Activated CD4-positive, CD25-positive, alpha-beta regulatory T cell (primary cell): ENCODE results near the gene LRSAM1.
"Not testable (repeated sequence)": the region's sequence is repeated elsewhere in the genome, so short reads cannot be mapped to it uniquely, and the experiment has no call there.

Source experiments
- DNase-seq, 4 experiments: peaks; one replicate each; lab custom pipeline; 2025; lab: John Stamatoyannopoulos, UW

LRSAM1 gene

DNA sequence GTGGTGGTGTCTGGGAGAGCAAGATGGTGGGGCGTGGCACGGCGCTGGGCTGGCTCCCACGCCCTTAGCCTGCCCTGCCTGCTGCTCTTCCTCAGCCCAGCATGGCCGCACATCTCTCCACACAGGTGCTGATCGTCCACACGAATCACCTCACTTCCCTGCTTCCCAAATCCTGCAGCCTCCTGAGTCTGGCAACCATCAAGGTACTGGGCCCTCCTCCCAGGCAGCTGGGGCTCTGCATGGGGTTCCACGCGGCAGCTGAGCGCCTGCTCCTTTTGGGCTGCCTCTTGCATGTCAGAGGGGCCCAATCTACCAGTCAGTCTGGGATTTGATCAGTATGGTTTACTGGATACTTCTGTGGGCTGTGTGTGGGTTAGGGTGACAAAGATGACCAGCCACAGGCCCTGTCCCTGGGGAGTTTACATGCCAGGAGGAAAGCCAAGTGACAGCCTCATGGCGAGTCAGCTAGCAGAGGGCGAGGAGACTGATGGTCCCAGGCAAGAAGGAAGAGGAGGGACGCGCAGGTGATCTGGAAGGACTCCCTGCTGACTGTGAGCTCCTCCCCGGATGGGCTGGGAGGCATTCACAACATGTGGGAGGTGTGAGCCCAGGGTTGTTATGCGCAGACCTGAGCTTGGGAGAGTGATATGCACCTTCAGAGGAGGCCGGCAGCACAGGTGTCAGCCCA is 6.0 kb downstream of the LRSAM1 start:
- no peak for DNase-seq

DNA sequence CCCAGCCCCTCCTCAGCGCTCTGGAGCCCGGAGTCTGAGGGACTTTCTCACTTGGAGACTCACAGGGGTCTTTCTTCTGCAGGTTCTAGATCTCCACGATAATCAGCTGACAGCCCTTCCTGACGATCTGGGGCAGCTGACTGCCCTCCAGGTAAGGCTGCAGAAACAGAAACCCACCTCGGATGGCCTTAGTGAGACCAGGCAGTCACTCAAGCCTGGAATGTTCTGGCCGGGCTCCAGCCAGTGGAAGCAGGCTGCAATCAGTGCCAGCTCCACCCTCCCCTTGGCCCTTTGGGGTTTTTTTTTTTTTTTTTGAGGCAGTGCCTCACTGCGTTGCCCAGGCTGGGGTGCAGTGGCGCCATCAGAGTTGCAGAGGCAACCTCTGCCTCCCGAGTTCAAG is 7.6 kb downstream of the LRSAM1 start:
- no peak for DNase-seq

DNA sequence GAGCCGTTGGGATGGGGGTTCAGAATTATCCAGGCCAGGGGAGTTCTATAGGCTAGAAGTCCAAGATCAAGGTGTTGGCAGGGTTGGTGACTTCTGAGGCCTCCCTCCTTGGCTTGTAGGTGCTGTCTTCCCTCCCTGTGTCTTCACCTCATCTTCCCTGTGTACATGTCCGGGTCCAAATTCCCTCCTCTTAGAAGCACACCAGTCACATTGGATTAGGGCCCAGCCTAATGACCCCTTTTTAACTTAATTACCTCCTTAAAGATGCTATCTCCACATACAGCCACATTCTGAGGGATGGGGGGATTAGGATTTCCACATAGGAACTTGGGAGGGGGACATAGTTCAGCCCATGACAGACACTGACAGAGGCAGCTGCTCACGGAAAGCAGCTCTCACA is 12.1 kb downstream of the LRSAM1 start:
- DNase-seq, result no peak

- no peak for DNase-seq
These were observed 12.6 kb downstream of the LRSAM1 start for GRCh38 chr9:127463911-127464310.

GRCh38 chr9:127466407-127466917 is 15.2 kb downstream of the LRSAM1 start:
- DNase-seq, result not testable (repeated sequence)

DNA sequence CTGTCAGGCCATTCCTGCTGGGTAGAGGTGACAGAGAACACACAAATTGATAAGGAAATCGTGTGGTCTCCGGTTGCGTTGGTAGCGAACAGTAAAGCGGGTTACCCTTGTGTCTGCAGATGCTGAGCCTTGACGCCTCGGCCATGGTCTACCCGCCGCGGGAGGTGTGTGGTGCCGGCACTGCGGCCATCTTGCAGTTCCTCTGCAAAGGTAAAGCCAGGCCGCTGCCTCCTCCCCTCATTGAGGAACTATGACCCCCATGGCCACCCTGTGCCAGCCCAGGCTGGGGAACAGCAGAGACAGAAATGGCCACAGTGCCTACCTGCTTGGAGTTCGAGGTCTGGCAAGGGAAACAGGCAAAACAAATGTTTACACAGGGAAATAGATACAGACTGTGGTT is 16.3 kb downstream of the LRSAM1 start:
- no peak for DNase-seq

DNA sequence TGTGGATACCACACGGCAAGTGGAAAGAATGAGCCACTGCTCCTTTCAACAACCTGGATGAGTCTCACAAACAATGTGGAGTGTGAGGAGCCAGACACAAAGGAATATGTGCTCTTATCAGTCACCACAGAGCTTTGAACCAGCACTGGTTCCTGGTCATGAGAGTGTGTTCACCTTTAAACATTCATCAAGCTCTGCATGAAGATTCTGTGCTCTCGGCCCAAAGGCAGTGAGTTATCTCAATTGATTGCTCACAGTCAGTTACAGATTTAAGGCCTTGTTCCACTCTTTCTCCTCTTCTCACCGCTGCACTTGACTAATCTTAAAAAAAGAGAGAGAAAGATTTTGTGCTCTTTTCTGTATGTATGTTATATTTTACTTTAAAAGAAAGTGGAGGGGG is 19.4 kb downstream of the LRSAM1 start:
- no peak for DNase-seq

DNA sequence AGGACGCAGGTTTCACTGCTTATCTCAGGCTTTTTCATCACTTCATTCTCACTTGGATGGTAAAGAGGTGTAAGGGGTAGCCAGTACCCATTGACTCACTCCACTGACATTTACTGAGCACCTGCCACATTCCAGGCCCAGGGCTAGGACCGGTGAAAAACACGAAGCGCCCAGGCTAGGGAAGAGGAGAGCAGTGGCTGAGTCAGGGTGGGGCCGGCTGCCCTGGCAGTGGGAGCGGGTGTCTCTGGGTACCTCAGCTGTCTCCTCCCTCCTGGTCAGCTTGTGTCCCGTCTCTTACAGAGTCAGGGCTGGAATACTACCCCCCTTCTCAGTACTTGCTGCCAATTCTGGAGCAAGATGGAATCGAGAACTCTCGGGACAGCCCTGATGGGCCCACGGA is 22.2 kb downstream of the LRSAM1 start:
- no peak for DNase-seq

DNA sequence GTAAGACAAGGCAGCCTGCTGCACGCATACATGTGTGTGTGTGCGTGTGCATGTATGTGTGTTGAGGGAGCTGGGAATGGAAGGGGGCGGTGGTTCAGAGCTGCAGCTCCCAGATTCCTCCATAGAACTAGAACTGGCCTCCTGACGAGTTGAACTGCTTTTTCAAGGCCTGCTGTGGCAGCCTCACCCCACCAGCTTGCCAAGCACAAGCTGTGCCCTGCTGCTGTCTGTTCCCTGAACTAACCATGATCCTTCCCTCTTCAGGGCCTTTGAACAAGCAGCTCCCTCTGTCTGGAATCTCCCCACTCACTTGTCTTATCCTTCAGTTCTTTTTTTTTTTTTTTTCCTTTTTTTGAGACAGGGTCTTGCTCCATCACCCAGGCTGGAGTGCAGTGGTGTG is 22.6 kb downstream of the LRSAM1 start:
- no peak for DNase-seq

- DNase-seq, result no peak
These were observed 23.3 kb downstream of the LRSAM1 start for GRCh38 chr9:127474592-127474991.

DNA sequence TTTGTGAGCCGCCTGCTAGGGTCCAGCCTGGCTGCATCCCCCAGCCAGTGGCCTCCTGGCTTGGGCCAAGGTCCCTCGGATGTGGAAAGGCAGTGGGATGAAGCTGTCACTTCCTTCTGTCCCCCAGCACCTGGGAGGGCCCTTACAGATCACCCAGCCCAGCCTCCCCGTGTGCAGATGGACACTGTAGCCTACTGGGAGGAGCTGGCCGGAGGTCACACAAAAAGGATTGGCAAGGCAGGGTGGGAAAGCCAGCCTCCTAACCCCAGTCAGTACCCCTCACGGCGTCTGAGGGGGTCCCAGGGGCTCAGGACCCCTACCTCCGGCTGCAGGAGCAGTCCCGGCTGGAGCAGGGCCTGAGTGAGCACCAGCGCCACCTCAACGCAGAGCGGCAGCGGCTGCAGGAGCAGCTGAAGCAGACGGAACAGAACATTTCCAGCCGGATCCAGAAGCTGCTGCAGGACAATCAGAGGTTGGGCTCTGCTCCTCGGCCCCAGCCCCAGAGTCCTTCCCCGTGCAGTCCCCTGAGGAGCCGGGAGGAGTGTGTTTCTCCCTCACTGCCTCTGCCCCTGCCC is 28.3 kb downstream of the LRSAM1 start:
- DNase-seq, result no peak

- no peak for DNase-seq
These were observed 31.4 kb downstream of the LRSAM1 start for GRCh38 chr9:127482662-127483061.

DNA sequence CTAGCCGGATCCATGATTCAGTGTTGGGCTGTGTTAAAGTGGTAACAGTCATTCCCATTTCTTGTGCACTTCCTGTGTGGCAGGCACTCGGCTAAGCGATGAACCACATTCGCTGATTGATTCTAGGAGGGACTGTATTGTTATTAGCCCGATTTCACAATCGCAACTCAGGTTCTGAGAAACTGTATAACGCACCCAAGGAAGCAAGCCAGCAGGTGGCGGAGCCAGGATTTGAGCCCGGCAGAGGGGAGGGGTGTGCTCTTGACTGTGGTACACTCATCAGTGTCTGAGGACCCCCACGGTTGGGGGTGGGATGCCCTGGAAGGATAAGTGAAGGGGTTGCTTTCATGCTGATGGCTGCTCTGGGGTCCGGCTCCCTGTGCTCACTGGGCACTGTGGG is 34.7 kb downstream of the LRSAM1 start:
- DNase-seq, result no peak

- DNase-seq, result no peak
These were observed 37.6 kb downstream of the LRSAM1 start for GRCh38 chr9:127488946-127489345.

GRCh38 chr9:127489471-127490115 is 38.3 kb downstream of the LRSAM1 start:
- DNase-seq, result no peak

DNA sequence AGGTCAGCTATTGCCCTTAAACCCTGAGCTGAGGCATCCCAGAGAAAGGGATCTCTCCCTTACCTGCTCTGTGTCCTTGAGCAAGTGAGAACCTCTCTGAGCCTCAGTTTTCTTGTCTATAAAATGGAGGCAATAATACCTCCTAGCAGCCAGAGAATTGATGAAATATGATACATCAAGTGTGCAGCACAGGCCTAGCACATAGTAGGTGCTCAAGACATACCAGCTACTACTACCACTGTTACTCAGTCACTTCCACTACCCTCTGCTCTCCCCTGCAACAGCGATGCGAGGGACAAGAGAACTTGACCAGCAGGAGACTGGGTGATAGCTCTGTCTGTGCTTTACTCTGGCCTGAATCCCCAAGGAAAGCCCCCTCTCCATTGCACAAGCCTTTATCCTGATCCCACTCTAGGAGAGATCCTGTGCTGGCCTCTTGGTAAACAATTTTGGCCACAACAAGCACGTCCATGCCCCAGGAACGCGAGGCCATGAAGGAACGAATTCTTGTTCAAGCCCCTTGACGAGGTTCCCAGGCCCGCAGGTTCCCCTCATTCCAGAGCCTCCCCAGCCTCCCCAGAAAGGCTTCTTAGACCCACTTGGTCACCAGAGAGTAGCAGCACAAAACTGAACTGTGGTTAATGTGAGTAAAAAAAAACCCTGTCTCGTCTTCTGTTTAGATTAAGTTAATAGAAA is 39.4 kb downstream of the LRSAM1 start:
- DNase-seq, result no peak

GRCh38 chr9:127491516-127491915 is 40.2 kb downstream of the LRSAM1 start:
- DNase-seq, result no peak

- DNase-seq, result no peak
These were observed 41.3 kb downstream of the LRSAM1 start for GRCh38 chr9:127492616-127493015.

GRCh38 chr9:127493592-127494303 is 42.4 kb downstream of the LRSAM1 start:
- no peak for DNase-seq

DNA sequence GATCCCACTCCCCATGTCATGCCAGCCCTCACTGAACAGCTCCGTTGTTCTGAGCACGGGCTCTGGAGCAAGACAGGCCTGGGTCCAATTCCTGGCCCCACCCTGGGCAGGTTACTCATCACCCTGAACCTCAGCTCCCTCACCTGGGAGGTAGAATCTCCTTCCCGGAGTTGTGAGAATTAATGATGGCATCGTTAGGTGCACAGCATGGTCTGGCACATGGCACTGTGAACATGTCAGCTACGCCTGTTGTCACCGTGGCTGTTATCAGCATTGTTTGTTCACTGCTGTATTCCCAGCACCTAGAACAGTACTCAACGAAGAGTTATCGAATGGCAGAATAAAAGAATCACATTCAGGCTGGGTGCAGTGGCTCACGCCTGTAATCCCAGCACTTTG is 43.0 kb downstream of the LRSAM1 start:
- no peak for DNase-seq

GRCh38 chr9:127495884-127496555 is 44.7 kb downstream of the LRSAM1 start:
- no peak for DNase-seq

- no peak for DNase-seq
These were observed 45.7 kb downstream of the LRSAM1 start for GRCh38 chr9:127496974-127497373.
